HepG2 (cell line): ENCODE results near the gene PHOSPHO2. TPM values are rescaled to one million over a fixed set of nuclear protein-coding genes. Genes with fewer than 3 reads are reported as not detected.

Experiments
- ARID5B ChIP-seq: IDR thresholded peaks from 2 replicates; pipeline ENCODE4 v1.4.0; 2020; ENCODE audit warnings: mild to moderate bottlenecking, missing genetic modification reagents
- MED13 ChIP-seq: sonication (generic); formaldehyde crosslinking; IDR thresholded peaks from 2 replicates; pipeline ENCODE4 v1.5.0; 2020; ENCODE audit warnings: missing genetic modification reagents
- NCOA5 ChIP-seq: sonication (generic); formaldehyde crosslinking; IDR thresholded peaks from 2 replicates; pipeline ENCODE4 v1.4.0; 2020; ENCODE audit warnings: missing genetic modification reagents
- RXRB ChIP-seq: IDR thresholded peaks from 2 replicates; pipeline ENCODE4 v1.6.1; 2016; ENCODE audit warnings: borderline replicate concordance, missing genetic modification reagents, missing compliant biosample characterization
- USF2 ChIP-seq, 2 experiments: sonication (generic) in 1 of 2; formaldehyde crosslinking in 1 of 2; IDR thresholded peaks; 2 replicates each; pipeline versions ENCODE4 v1.5.1 to v1.6.1; 2011 to 2020; ENCODE audit warnings: borderline replicate concordance in 1 of 2, low read depth in 1 of 2, low read length in 1 of 2, mild to moderate bottlenecking in 1 of 2, missing genetic modification reagents in 1 of 2, moderate library complexity in 1 of 2
- ZNF275 ChIP-seq: sonication (generic); formaldehyde crosslinking; IDR thresholded peaks from 2 replicates; pipeline ENCODE4 v1.8.0; 2022; ENCODE audit warnings: missing genetic modification reagents, mild to moderate bottlenecking, inconsistent platforms, borderline replicate concordance
- ZNF496 ChIP-seq: sonication (generic); formaldehyde crosslinking; IDR thresholded peaks from 2 replicates; pipeline ENCODE4 v1.8.1; 2023; ENCODE audit warnings: mild to moderate bottlenecking, moderate library complexity, missing genetic modification reagents; ENCODE audit not compliant: insufficient replicate concordance
- ZNF550 ChIP-seq: sonication (generic); formaldehyde crosslinking; IDR thresholded peaks from 2 replicates; pipeline ENCODE4 v1.4.0; 2020; ENCODE audit warnings: mild to moderate bottlenecking, missing genetic modification reagents, borderline replicate concordance
- polyA plus RNA-seq, 8 experiments: library from polyadenylated mRNA; depleted of rRNA in 3 of 8; stranded (reverse) in 7 of 8; unstranded in 1 of 8; fragments of >200 nt; fragmentation: Illumina TruSeq in 4 of 8; extraction: Trizol in 4 of 8; gene quantifications; 2 replicates each; pipeline versions ENCODE4 v1.2.1 to v1.2.3, GENCODE V29; 2011 to 2016; ENCODE audit warnings: low read depth in 4 of 8, missing spikeins in 1 of 8, mixed read lengths in 1 of 8; ENCODE audit not compliant: insufficient read depth in 1 of 8
- total RNA-seq, 5 experiments: library from RNA; depleted of rRNA; stranded (reverse); fragments of >200 nt; fragmentation: Illumina TruSeq; extraction: Trizol; gene quantifications; 2 replicates each; pipeline ENCODE4 v1.2.3, GENCODE V29; 2016; ENCODE audit warnings: low read depth in 1 of 5
- TF ChIP-seq, protein P1 (sequence below), 2 experiments: sonication (generic) in 1 of 2; formaldehyde crosslinking in 1 of 2; IDR thresholded peaks; 2 replicates each; pipeline versions ENCODE4 v1.6.1 to v1.9.0; 2014 to 2022; ENCODE audit warnings: antibody characterized with exemption in 1 of 2, borderline replicate concordance in 1 of 2, inconsistent platforms in 1 of 2, low read depth in 1 of 2, missing genetic modification reagents in 1 of 2
- TF ChIP-seq, protein P2 (sequence below): sonication (generic); formaldehyde crosslinking; IDR thresholded peaks from 2 replicates; pipeline ENCODE4 v1.4.0; 2020; ENCODE audit warnings: mild to moderate bottlenecking, missing genetic modification reagents
- TF ChIP-seq, protein P3 (sequence below): IDR thresholded peaks from 2 replicates; pipeline ENCODE4 v1.6.1; 2016; ENCODE audit warnings: missing compliant biosample characterization, missing genetic modification reagents, borderline replicate concordance

Gene PHOSPHO2
- total and polyA plus RNA-seq, 2 of the 13 experiments (the other 11 are each of a cell fraction or from before 2014, with no cell fraction given), result 6.1 to 11.4 TPM

DNA sequence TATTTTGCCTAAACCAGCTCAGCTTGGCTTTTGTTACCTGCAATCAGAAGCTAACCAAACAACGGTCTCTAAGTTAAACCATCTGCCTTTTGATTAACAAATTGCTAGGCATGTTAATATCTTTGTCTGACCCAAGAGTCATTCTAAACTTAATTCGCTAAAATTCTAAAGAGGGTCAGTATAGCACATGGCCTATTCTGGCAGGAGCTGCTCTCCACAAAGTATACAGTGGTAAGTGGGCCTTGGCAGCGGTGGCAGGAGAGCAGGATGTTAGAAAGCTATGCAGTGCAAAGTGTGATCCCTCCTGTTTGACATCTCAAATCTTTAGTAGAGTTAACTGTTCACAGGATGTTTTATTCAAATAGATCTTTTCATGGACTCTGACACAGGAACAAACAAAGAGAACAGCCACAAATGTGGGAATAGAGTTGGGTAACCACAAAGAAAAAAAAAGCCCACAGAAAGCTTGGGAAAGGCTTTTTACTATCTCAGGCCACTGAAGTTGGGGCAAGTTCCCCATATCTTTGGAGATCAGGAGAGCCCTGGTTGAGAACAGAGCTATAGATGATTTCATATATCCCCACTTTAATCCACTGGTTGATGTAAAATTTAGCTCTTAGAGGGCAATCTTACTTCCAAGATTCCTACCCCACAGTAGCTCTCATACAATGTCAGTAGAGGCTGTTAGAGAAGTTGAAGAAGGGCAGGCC is 10.7 kb upstream of the PHOSPHO2 start (continued):
- TF ChIP-seq, protein P1, sequence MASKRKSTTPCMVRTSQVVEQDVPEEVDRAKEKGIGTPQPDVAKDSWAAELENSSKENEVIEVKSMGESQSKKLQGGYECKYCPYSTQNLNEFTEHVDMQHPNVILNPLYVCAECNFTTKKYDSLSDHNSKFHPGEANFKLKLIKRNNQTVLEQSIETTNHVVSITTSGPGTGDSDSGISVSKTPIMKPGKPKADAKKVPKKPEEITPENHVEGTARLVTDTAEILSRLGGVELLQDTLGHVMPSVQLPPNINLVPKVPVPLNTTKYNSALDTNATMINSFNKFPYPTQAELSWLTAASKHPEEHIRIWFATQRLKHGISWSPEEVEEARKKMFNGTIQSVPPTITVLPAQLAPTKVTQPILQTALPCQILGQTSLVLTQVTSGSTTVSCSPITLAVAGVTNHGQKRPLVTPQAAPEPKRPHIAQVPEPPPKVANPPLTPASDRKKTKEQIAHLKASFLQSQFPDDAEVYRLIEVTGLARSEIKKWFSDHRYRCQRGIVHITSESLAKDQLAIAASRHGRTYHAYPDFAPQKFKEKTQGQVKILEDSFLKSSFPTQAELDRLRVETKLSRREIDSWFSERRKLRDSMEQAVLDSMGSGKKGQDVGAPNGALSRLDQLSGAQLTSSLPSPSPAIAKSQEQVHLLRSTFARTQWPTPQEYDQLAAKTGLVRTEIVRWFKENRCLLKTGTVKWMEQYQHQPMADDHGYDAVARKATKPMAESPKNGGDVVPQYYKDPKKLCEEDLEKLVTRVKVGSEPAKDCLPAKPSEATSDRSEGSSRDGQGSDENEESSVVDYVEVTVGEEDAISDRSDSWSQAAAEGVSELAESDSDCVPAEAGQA (IDR thresholded peaks at IDR 0.05; ENCODE audit: low read depth), result no peak
- TF ChIP-seq, protein P1 (CRISPR knock-in tag; IDR thresholded peaks at IDR 0.05; ENCODE audit: borderline replicate concordance), result no peak
- no peak for TF ChIP-seq USF2 (IDR thresholded peaks at IDR 0.05; ENCODE audit: low read depth, low read length)
- TF ChIP-seq USF2 (CRISPR knock-in tag; IDR thresholded peaks at IDR 0.05; ENCODE audit: borderline replicate concordance), result no peak
- TF ChIP-seq ZNF275 (CRISPR knock-in tag), result no peak
- no peak for TF ChIP-seq ZNF496
- TF ChIP-seq, protein P2, sequence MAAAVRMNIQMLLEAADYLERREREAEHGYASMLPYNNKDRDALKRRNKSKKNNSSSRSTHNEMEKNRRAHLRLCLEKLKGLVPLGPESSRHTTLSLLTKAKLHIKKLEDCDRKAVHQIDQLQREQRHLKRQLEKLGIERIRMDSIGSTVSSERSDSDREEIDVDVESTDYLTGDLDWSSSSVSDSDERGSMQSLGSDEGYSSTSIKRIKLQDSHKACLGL, result no peak
- no peak for TF ChIP-seq ZNF550 (CRISPR knock-in tag)
- no peak for TF ChIP-seq MED13 (CRISPR knock-in tag)
- TF ChIP-seq RXRB (CRISPR knock-in tag), result peak; percentile 73; the same call in 1 of the 2 replicates
- peak; percentile 88 for TF ChIP-seq ARID5B (CRISPR knock-in tag)
- TF ChIP-seq NCOA5 (CRISPR knock-in tag), result no peak
- TF ChIP-seq, protein P3, sequence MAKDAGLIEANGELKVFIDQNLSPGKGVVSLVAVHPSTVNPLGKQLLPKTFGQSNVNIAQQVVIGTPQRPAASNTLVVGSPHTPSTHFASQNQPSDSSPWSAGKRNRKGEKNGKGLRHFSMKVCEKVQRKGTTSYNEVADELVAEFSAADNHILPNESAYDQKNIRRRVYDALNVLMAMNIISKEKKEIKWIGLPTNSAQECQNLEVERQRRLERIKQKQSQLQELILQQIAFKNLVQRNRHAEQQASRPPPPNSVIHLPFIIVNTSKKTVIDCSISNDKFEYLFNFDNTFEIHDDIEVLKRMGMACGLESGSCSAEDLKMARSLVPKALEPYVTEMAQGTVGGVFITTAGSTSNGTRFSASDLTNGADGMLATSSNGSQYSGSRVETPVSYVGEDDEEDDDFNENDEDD, result peak; percentile 74; the same call in 1 of the 2 replicates
